ENCODE results near the gene OR2A14.

The OR2A14 gene

GRCh38 chr7:144122876-144123275, at the start of gene OR2A14:
OR2A14 (plus strand) TSS chr7:144123176; CDS start chr7:144129113, 5,937 bp downstream.
- Histone ChIP-seq H3K9ac (ENCODE audit: low read depth in 1 of 2, low read length in 2 of 2) (no peak within 1 kb of the TSS), H3K27ac (ENCODE audit: low read depth in 2 of 2, low read length in 2 of 2) (no peak within 1 kb of the TSS), H3K27me3 (ENCODE audit: control insufficient read depth in 2 of 2, insufficient read depth in 2 of 2, low read length in 2 of 2) (no peaks in the 10 kb centered on the region), H3K4me1 (ENCODE audit: control insufficient read depth in 2 of 2, insufficient read depth in 2 of 2, low read length in 2 of 2) (no peaks in the 10 kb centered on the region), H3K36me3 (ENCODE audit: control insufficient read depth in 2 of 2, insufficient read depth in 2 of 2, low read length in 2 of 2) (no peaks in the 10 kb centered on the region), H3K9me3 (ENCODE audit: control insufficient read depth in 2 of 2, low read length in 2 of 2) (no peaks in the 10 kb centered on the region), H3K4me3 (ENCODE audit: low read length in 2 of 2) (no peak within 1 kb of the TSS)

GRCh38 chr7:144074374-144074773, 48.6 kb upstream of the OR2A14 start:
- Histone ChIP-seq H3K36me3 (ENCODE audit: control insufficient read depth in 2 of 2, insufficient read depth in 2 of 2, low read length in 2 of 2) (no peaks in the 10 kb centered on the region), H3K9ac (ENCODE audit: low read depth in 1 of 2, low read length in 2 of 2) (no peak overlapping the region), H3K4me3 (ENCODE audit: low read length in 2 of 2) (no peak overlapping the region), H3K9me3 (ENCODE audit: control insufficient read depth in 2 of 2, low read length in 2 of 2) (no peaks in the 10 kb centered on the region), H3K27ac (ENCODE audit: low read depth in 2 of 2, low read length in 2 of 2) (no peak overlapping the region), H3K27me3 (ENCODE audit: control insufficient read depth in 2 of 2, insufficient read depth in 2 of 2, low read length in 2 of 2) (no peaks in the 10 kb centered on the region), H3K4me1 (ENCODE audit: control insufficient read depth in 2 of 2, insufficient read depth in 2 of 2, low read length in 2 of 2) (no peaks in the 10 kb centered on the region)

DNA sequence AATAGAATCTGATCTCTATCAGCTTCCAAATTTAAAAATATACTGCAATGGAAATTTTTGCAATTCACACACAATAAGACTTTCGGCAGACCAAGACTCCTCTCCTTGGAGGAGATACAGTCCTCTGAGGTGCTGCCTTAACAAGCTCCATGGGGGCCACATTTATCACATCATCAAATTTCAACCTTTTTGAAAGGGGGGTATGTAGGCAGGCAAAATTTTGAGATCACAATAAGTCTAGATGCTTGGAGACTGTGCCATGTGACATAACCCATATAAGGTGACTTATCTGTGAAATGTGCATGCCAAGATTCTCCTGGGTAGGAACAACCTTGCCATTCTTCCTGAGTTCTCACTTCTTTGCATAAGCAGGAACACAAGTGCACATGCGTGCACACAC, 37.0 kb upstream of the OR2A14 start, which contains the start of gene OR2A12:
TSS of gene OR2A12 (plus strand) at position 301 of the 400 bp plus-strand sequence. CDS start 8,830 bp downstream, outside the sequence.
- H3K9me3 ChIP-seq (ENCODE audit: control insufficient read depth in 2 of 2, low read length in 2 of 2) = no peaks in the 10 kb centered on the region
- no peak within 1 kb of the TSS for H3K9ac ChIP-seq (ENCODE audit: low read depth in 1 of 2, low read length in 2 of 2)
- no peak within 1 kb of the TSS for H3K27ac ChIP-seq (ENCODE audit: low read depth in 2 of 2, low read length in 2 of 2)
- H3K27me3 ChIP-seq (ENCODE audit: control insufficient read depth in 2 of 2, insufficient read depth in 2 of 2, low read length in 2 of 2) = no peaks in the 10 kb centered on the region
- no peaks in the 10 kb centered on the region for H3K36me3 ChIP-seq (ENCODE audit: control insufficient read depth in 2 of 2, insufficient read depth in 2 of 2, low read length in 2 of 2)
- H3K4me3 ChIP-seq (ENCODE audit: low read length in 2 of 2) = no peak within 1 kb of the TSS
- no peaks in the 10 kb centered on the region for H3K4me1 ChIP-seq (ENCODE audit: control insufficient read depth in 2 of 2, insufficient read depth in 2 of 2, low read length in 2 of 2)

DNA sequence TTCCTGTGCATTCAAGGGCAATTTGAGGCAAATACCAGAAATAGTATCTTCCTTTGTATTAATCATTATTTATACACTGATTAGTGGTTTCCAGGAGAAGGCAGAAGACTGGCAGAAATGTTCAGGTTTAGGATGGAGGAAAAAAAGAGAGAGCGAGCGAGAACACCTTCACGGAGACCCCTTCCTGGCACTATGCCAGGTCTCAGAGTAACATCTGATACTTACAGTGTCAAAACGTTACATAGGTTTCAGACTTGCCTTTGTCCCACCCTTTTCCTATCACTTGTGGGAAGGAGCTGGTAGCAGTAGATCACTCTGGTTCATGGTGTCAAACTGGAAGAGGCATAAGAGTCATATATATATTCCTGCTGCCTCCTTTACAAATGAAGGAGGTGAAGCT, 36.2 kb upstream of the OR2A14 start:
- Histone ChIP-seq H3K36me3 (ENCODE audit: control insufficient read depth in 2 of 2, insufficient read depth in 2 of 2, low read length in 2 of 2) (no peaks in the 10 kb centered on the region), H3K27me3 (ENCODE audit: control insufficient read depth in 2 of 2, insufficient read depth in 2 of 2, low read length in 2 of 2) (no peaks in the 10 kb centered on the region), H3K27ac (ENCODE audit: low read depth in 2 of 2, low read length in 2 of 2) (no peak overlapping the region), H3K9ac (ENCODE audit: low read depth in 1 of 2, low read length in 2 of 2) (no peak overlapping the region), H3K4me3 (ENCODE audit: low read length in 2 of 2) (no peak overlapping the region), H3K4me1 (ENCODE audit: control insufficient read depth in 2 of 2, insufficient read depth in 2 of 2, low read length in 2 of 2) (no peaks in the 10 kb centered on the region), H3K9me3 (ENCODE audit: control insufficient read depth in 2 of 2, low read length in 2 of 2) (no peaks in the 10 kb centered on the region)

GRCh38 chr7:144087230-144087629, 35.7 kb upstream of the OR2A14 start:
- Histone ChIP-seq H3K9me3 (ENCODE audit: control insufficient read depth in 2 of 2, low read length in 2 of 2) (no peaks in the 10 kb centered on the region), H3K4me3 (ENCODE audit: low read length in 2 of 2) (no peak overlapping the region)

DNA sequence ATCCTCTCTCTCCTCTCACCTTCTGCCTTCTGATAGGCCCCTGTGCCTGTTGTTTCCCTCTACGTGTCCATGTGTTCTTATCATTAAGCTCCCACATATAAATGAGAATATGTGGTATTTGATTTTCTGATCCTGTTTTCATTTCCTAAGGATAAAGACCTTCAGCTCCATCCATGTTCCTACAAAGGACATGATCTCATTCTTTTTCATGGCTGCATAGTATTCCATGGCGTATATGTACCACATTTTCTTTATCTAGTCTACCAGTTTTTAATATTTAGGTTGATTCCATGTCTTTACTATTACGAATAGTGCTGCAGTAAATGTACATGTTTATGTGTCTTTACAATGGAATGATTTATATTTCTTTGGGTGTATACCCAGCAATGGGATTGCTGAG, 32.3 kb upstream of the OR2A14 start:
- Histone ChIP-seq H3K4me1 (ENCODE audit: control insufficient read depth in 2 of 2, insufficient read depth in 2 of 2, low read length in 2 of 2) (no peaks in the 10 kb centered on the region), H3K9ac (ENCODE audit: low read depth in 1 of 2, low read length in 2 of 2) (no peak overlapping the region)

More at GRCh38 chr7:144087230-144087629, 35.7 kb upstream of the OR2A14 start:
- no peaks in the 10 kb centered on the region for H3K27me3 ChIP-seq (ENCODE audit: control insufficient read depth in 2 of 2, insufficient read depth in 2 of 2, low read length in 2 of 2)
- H3K4me1 ChIP-seq (ENCODE audit: control insufficient read depth in 2 of 2, insufficient read depth in 2 of 2, low read length in 2 of 2) = no peaks in the 10 kb centered on the region
- H3K9ac ChIP-seq (ENCODE audit: low read depth in 1 of 2, low read length in 2 of 2) = no peak overlapping the region
- no peaks in the 10 kb centered on the region for H3K36me3 ChIP-seq (ENCODE audit: control insufficient read depth in 2 of 2, insufficient read depth in 2 of 2, low read length in 2 of 2)
- no peak overlapping the region for H3K27ac ChIP-seq (ENCODE audit: low read depth in 2 of 2, low read length in 2 of 2)

GRCh38 chr7:144098776-144099175, 24.2 kb upstream of the OR2A14 start:
- Histone ChIP-seq H3K9me3 (ENCODE audit: control insufficient read depth in 2 of 2, low read length in 2 of 2) (no peaks in the 10 kb centered on the region), H3K36me3 (ENCODE audit: control insufficient read depth in 2 of 2, insufficient read depth in 2 of 2, low read length in 2 of 2) (no peaks in the 10 kb centered on the region), H3K27me3 (ENCODE audit: control insufficient read depth in 2 of 2, insufficient read depth in 2 of 2, low read length in 2 of 2) (no peaks in the 10 kb centered on the region), H3K4me1 (ENCODE audit: control insufficient read depth in 2 of 2, insufficient read depth in 2 of 2, low read length in 2 of 2) (no peaks in the 10 kb centered on the region), H3K9ac (ENCODE audit: low read depth in 1 of 2, low read length in 2 of 2) (no peak overlapping the region), H3K4me3 (ENCODE audit: low read length in 2 of 2) (no peak overlapping the region), H3K27ac (ENCODE audit: low read depth in 2 of 2, low read length in 2 of 2) (no peak overlapping the region)

More for the DNA sequence above, 32.3 kb upstream of the OR2A14 start:
- Histone ChIP-seq H3K27me3 (ENCODE audit: control insufficient read depth in 2 of 2, insufficient read depth in 2 of 2, low read length in 2 of 2) (no peaks in the 10 kb centered on the region), H3K4me3 (ENCODE audit: low read length in 2 of 2) (no peak overlapping the region), H3K27ac (ENCODE audit: low read depth in 2 of 2, low read length in 2 of 2) (no peak overlapping the region), H3K36me3 (ENCODE audit: control insufficient read depth in 2 of 2, insufficient read depth in 2 of 2, low read length in 2 of 2) (no peaks in the 10 kb centered on the region), H3K9me3 (ENCODE audit: control insufficient read depth in 2 of 2, low read length in 2 of 2) (no peaks in the 10 kb centered on the region)

GRCh38 chr7:144100607-144101006, 22.4 kb upstream of the OR2A14 start:
- H3K4me1 ChIP-seq (ENCODE audit: control insufficient read depth in 2 of 2, insufficient read depth in 2 of 2, low read length in 2 of 2) = no peaks in the 10 kb centered on the region
- no peak overlapping the region for H3K27ac ChIP-seq (ENCODE audit: low read depth in 2 of 2, low read length in 2 of 2)
- H3K36me3 ChIP-seq (ENCODE audit: control insufficient read depth in 2 of 2, insufficient read depth in 2 of 2, low read length in 2 of 2) = no peaks in the 10 kb centered on the region
- no peaks in the 10 kb centered on the region for H3K9me3 ChIP-seq (ENCODE audit: control insufficient read depth in 2 of 2, low read length in 2 of 2)
- no peak overlapping the region for H3K9ac ChIP-seq (ENCODE audit: low read depth in 1 of 2, low read length in 2 of 2)
- no peak overlapping the region for H3K4me3 ChIP-seq (ENCODE audit: low read length in 2 of 2)
- no peaks in the 10 kb centered on the region for H3K27me3 ChIP-seq (ENCODE audit: control insufficient read depth in 2 of 2, insufficient read depth in 2 of 2, low read length in 2 of 2)

DNA sequence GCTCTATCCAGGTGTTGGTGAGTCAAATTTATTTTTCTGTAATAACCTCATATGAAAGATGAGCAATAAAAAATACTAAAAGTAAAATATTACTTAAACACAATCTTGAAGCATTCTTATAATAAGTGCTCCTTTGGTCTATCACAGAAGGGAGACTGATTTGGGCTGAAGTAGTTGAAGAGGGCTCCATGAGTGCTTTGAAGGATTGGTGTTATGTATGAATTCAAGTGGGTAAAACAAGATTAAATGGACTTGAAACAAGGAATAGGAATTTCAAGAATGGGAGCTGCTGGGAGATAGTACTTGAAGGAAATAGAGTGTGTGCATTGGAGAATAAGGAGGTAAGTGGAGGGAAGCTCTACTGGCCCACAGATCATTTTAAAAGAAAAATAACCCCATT, 20.9 kb upstream of the OR2A14 start:
- Histone ChIP-seq H3K9ac (ENCODE audit: low read depth in 1 of 2, low read length in 2 of 2) (no peak overlapping the region), H3K36me3 (ENCODE audit: control insufficient read depth in 2 of 2, insufficient read depth in 2 of 2, low read length in 2 of 2) (no peaks in the 10 kb centered on the region), H3K27me3 (ENCODE audit: control insufficient read depth in 2 of 2, insufficient read depth in 2 of 2, low read length in 2 of 2) (no peaks in the 10 kb centered on the region), H3K4me3 (ENCODE audit: low read length in 2 of 2) (no peak overlapping the region), H3K27ac (ENCODE audit: low read depth in 2 of 2, low read length in 2 of 2) (no peak overlapping the region), H3K4me1 (ENCODE audit: control insufficient read depth in 2 of 2, insufficient read depth in 2 of 2, low read length in 2 of 2) (no peaks in the 10 kb centered on the region), H3K9me3 (ENCODE audit: control insufficient read depth in 2 of 2, low read length in 2 of 2) (no peaks in the 10 kb centered on the region)

DNA sequence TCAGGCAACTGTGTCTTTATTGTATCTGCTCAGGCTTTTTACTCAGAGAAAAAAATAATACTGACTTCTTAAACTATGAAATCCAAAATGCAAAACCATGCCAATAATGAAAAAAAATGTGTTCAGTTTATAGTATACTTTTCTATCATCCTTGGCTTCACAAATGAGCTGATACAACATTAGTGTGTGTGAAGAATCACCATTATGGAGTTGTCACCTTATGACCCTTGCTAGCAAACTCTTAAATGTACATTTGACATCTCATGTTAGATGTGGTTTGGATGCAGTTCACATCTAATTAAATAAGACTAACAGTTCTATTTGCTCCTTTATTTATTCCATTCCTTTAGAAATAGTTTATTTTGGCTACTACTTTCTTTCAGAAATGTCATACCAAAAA, 17.8 kb upstream of the OR2A14 start:
- Histone ChIP-seq H3K4me1 (ENCODE audit: control insufficient read depth in 2 of 2, insufficient read depth in 2 of 2, low read length in 2 of 2) (no peaks in the 10 kb centered on the region), H3K27ac (ENCODE audit: low read depth in 2 of 2, low read length in 2 of 2) (no peak overlapping the region), H3K27me3 (ENCODE audit: control insufficient read depth in 2 of 2, insufficient read depth in 2 of 2, low read length in 2 of 2) (no peaks in the 10 kb centered on the region), H3K36me3 (ENCODE audit: control insufficient read depth in 2 of 2, insufficient read depth in 2 of 2, low read length in 2 of 2) (no peaks in the 10 kb centered on the region), H3K9me3 (ENCODE audit: control insufficient read depth in 2 of 2, low read length in 2 of 2) (no peaks in the 10 kb centered on the region), H3K9ac (ENCODE audit: low read depth in 1 of 2, low read length in 2 of 2) (no peak overlapping the region), H3K4me3 (ENCODE audit: low read length in 2 of 2) (no peak overlapping the region)

DNA sequence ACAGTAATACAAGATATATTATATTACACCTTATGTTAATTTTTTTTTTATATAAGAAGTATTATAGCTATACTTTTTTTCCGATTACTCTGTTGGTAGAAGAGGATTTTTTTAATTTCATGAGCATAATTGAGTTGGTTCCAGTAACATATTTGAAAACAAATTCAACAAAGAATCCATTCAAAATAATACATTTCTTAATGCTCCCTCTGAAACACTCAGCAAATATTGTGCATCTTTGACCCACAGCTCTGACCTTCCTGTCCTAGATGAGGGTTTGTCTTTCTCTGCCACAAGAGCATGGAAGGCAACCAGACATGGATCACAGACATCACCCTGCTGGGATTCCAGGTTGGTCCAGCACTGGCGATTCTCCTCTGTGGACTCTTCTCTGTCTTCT, 13.7 kb upstream of the OR2A14 start, which contains the start of gene OR2A2:
TSS of gene OR2A2 (plus strand) at position 301 of the 400 bp plus-strand sequence. CDS start at position 301, 0 bp downstream.
- H3K36me3 ChIP-seq (ENCODE audit: control insufficient read depth in 2 of 2, insufficient read depth in 2 of 2, low read length in 2 of 2) = no peaks in the 10 kb centered on the region
- H3K4me1 ChIP-seq (ENCODE audit: control insufficient read depth in 2 of 2, insufficient read depth in 2 of 2, low read length in 2 of 2) = no peaks in the 10 kb centered on the region
- H3K4me3 ChIP-seq (ENCODE audit: low read length in 2 of 2) = no peak within 1 kb of the TSS
- H3K9me3 ChIP-seq (ENCODE audit: control insufficient read depth in 2 of 2, low read length in 2 of 2) = no peaks in the 10 kb centered on the region
- H3K27me3 ChIP-seq (ENCODE audit: control insufficient read depth in 2 of 2, insufficient read depth in 2 of 2, low read length in 2 of 2) = no peaks in the 10 kb centered on the region
- H3K27ac ChIP-seq (ENCODE audit: low read depth in 2 of 2, low read length in 2 of 2) = no peak within 1 kb of the TSS
- no peak within 1 kb of the TSS for H3K9ac ChIP-seq (ENCODE audit: low read depth in 1 of 2, low read length in 2 of 2)

All from mucosa of rectum (tissue), 2 donors.